GM18870 (cell line): ENCODE results near the gene DNAJC18.
"Not testable (repeated sequence)": the region's sequence is repeated elsewhere in the genome, so short reads cannot be mapped to it uniquely, and the experiment has no call there.

Experiments used
- ATAC-seq: cut with Tn5 transposase; IDR thresholded peaks from one replicate; pipeline ENCODE4 v1.9.1; 2021; ENCODE audit warnings: moderate library complexity; ENCODE audit not compliant: unreplicated experiment

The DNAJC18 gene

DNA sequence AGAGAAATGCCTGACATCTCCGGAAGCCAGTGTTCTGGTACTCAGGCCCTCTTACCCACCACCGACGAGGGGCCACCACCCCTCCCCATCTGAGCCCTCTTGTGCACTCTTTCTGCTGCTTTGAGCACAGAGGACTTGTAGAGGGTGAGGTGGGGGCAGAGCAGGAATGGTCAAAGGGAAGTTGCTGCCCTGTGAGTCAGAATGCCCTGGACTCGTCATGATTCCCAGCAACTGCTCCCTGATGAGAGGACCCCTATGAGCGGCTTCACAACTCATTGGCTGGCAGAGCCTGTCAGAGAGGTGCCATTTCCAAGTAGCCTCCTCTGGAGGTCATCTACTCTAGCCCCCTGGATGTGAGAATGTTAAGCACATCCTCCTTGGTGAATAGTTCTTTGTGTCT, 22.4 kb upstream of the DNAJC18 start:
- ATAC-seq, result no peak

DNA sequence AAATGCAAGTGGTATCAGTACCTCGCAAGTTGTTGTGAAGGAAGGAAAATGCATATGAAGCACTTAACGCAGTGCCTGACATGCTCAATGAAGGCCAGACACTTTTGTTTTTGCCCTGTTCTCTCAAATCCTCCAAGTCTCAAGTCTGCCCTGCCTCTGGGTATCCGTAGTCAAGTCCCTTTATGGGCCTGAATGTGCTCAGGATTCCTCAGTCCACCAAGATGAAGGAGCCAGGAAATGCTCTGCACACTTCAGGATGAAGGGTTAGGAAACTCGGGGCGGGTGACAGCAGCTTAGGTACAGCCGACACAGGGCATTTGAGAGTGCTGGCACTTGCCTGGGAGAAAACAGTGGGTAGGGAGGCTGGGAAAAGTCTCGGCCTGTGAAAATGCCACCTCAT, 21.9 kb upstream of the DNAJC18 start:
- ATAC-seq, result no peak

DNA sequence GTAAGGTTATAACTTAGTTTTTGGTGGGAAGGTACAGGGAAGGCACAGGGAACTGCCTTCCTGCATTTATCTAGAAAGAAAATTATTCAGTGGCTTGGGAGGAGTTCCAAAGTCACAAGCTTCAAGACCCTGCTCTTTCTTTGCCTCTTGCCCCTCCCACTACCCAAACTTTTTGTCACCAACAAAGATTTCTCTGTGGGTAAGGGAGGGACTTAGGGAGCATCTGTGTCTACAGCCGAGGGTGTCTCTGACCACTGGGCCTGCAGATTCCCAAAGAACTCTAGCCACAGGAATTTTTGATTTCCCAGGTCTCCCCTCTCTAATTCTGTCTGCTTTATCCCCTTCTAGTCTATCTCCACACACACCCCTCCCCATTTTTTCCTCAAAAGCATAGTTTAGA, 21.1 kb upstream of the DNAJC18 start:
- no peak for ATAC-seq

DNA sequence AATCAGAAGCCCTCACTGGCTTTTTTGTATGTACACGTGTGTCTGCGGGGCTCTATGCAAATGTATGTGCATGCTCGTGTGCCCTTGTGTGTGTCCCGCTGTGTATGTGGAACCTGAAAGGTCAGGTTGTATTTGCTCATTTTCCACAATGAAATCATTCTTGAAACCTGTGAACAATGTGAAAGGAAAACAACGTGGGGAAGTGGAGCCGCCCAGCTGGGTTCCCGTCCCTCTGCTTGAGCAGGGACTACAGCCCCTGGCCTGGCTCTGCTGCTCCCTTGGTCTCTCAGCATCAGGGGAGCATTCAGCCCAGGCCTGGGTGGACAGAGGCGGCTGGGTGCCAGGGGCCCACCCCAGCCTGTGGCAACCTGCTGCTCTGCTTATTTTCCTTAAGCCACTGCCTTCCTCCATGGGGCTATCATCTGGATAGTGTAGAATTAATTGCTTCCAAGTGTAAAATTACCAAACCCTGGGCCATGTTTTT, 20.2 kb upstream of the DNAJC18 start:
- peak; percentile 30 for ATAC-seq

DNA sequence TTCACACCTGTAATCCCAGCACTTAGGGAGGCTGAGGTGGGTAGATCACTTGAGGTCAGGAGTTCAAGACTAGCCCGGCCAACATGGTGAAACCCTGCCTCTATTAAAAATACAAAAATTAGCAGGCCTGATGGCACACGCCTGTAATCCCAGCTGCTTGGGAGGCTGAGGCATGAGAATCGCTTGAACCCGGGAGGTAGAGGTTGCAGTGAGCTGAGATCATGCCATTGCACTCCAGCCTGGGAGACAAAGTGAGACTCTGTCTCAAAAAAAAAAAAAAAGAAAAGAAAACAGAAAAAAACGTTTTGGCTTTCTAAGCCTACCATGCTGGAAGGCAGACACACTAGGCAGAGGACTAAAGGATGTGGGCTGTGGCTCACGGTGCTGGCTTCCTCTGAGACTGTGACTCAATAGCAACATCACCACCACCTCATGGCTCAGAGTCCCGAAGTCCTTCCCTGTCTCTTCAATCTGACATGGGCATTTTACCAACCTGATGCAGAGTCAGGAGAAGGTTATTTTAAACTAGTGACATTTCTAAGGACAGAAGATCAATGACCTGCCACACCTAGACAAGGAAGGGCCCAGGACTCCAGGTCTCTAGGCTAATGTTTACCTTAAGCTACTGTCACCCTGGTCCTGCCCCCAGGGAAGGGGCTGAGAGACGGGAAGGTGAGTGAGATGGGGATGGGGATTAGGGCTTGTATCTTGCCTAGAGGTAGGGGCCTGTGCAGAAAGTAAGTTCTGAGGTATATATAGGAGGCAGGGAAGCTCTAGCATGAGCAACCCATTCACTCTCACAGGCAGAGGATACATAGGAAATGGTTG, 19.5 kb upstream of the DNAJC18 start:
- ATAC-seq, result peak; percentile 66

DNA sequence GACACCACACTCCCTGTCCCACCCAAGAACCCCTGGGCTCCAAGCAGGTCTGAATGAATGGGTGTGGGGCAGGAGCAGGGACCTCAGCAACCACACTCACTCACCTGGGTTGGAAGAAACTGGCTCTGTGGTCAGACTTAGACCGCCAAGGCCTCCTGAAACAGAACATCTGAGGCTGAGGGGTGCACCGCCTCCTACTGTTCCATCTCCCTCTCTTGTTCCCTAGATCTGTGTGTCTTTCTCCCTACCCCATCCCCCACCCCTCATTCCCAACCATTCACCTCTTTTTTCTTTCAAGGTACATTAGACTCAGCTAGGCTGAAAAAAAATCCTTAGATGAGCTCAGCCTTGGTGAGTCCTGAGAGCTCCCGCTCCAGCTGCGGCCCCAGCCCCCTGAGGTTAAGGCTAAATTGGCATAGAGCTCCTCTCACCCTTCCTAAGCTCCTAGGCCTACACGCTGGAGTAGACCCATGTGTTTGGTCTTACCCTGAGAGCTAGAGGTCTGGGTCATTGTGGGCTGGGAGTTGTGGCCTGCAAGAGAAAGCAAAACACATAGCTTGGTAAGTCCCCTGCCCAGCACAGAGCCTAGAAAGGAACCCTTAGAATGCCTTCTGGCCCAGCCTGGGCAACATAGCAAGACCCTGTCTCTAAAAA, 18.5 kb upstream of the DNAJC18 start:
- no peak for ATAC-seq

DNA sequence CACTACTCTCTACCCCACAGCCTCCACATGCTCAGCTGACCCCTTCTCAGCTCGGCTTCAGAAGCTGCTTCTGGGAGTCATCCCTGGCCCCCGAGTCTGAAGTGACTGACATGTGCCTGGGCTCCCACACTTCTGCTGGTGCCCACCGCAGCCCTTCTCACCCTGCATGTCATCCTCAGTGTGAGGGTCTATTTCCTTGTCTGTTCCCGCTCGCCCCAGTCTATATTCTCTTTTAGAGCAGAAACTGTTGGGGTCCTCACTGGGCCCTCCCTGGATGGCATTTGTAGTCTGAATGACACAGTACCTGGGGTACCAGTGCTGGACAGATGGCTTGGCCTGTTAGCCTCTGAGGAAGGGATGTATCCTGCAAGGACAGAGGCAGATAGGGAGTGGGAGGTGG, 17.9 kb upstream of the DNAJC18 start:
- no peak for ATAC-seq

DNA sequence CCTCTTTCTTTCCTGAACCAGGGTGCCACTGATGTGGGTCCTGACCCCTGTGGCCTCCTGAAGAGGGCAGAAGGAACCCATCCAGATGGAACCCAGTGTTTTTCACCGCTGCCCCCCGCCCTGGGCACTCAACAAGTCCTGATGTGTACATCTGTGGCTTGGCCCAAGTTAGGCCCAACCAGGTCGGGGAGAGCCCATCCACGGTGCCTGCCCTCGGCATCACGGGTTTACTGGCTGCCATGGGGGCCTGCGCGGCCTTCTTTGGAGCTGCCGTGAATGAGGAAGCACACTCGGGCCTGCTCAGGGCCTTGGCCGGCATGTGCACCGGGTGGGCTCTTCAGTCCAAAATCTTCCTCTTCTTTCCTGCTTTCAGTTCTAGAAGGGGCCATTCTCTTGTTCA, 17.5 kb upstream of the DNAJC18 start:
- no peak for ATAC-seq

DNA sequence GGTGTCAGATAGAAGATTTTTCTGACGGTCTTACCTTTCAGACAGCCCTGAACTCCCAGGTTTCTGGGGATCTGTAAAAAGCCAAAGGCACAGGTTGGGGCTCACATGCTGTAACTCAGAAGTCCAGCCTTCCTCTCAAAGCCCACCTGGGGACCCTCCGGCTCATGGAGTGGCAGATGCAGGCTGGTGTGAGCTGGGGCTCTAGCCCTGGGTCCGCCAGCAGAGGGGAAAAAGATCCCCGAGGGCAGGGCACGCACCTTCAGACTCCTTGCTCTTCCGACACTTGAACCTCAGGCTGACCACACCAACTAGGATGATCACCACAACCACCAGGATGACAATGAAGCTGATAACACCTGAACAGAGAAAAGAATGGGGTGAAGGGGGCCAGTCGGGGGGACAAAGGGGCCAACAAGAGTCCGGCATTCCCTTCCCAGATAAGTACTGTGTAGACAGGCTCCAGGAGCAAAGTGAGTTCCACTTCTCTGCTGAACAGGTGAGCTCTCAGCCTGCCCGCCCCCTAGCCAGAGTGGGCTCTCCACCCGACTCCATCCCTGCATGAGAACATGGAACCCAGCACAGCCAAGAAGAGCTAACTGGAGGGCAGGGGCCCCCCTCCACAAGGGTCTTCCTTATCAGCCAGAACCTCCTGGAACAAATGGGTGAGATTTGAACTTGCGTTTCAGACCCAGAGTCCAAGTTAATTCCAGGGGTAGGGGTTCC, 15.4 kb upstream of the DNAJC18 start:
- ATAC-seq, result no peak

DNA sequence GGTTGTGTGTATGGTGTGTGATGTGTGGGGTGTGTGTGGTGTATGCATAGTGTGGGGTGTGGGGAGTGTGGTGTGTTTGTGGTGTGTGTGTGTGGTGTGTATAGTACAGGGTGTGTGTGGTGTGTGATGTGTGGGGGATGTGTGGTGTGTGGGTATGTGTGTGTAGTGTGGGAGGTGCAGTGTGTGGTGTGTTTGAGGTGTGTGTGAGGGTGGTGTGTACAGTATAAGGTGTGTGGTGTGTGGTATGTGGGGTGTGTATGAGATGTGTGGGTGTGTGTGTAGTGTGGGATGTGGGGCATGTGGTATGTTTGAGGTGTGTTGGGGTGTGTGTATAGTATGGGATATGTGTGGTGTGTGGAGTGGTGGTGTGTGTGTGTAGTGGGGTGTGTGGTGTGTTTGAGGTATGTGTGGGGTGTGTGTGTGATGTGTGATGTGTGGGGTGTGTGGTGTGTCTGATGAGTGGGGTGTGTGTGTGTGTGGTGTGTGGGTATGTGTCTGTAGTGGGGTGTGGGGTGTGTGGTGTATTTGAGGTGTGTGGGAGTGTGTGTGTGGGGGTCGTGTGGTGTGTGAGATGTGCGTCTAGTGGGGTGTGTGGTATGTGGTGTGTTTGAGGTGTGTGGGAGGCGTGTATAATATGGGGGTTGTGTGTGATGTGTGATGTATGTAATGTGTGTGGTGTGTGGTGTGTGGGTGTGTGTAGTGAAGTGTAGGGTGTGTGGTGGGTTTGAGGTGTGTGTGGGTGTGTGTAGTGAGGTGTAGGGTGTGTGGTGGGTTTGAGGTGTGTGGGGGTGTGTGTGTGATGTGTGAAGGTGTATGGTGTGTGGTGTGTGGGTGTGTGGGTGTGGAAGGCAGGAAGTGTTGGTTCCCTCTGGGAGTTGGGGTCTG, 14.6 kb upstream of the DNAJC18 start:
- no peak for ATAC-seq

DNA sequence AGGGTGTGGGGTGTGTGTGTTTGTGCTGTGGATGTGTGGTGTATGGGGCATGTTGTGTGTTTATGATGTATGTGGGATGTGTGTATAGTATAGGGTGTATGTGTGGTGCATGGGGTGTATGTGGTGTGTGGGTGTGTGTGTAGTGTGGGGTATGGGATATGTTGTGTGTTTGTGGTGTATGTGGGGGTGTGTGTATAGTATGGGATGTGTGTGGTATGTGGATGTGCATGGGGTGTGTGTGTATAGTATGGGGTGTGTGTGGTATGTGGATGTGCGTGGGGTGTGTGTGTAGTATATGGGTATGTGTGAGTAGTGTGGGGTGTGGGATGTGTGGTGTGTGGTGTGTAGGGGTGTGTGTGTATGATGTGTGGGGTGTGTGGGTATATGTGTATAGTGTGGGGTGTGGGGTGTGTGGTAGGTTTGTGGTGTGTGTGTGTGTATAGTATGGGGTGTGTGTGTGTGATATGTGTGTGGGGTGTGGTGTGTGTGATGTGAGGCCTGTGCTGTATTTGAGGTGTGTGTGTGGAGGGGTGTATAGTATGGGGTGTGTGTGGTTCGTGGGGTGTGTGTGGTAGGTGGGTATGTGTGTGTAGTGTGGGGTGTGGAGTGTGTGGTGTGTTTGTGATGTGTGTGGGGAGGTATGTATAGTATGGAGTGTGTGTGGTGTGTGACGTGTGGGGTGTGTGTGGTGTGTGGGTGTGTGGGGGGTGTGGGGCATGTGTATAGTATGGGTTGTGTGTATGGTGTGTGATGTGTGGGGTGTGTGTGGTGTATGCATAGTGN, 12.7 kb upstream of the DNAJC18 start:
- ATAC-seq, result no peak

DNA sequence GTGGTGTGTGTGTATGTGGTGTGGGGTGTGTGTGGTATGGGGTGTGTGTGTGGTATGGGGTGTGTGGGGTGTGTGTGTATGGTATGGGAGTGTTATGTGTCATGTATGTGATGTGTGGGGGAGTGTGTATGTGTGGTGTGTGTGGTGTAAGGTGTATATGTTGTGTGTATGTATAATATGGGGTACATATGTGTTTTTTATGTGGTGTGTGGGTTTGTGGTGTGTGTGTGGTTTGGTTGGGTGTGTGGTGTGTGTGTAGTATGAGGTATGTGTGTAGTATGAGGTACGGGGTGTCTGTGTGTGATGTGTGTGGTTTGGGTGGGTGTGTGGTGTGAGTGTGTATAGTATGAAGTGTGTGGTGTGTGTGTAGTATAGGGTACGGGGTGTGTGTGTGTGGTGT, 11.9 kb upstream of the DNAJC18 start:
- ATAC-seq, result no peak

DNA sequence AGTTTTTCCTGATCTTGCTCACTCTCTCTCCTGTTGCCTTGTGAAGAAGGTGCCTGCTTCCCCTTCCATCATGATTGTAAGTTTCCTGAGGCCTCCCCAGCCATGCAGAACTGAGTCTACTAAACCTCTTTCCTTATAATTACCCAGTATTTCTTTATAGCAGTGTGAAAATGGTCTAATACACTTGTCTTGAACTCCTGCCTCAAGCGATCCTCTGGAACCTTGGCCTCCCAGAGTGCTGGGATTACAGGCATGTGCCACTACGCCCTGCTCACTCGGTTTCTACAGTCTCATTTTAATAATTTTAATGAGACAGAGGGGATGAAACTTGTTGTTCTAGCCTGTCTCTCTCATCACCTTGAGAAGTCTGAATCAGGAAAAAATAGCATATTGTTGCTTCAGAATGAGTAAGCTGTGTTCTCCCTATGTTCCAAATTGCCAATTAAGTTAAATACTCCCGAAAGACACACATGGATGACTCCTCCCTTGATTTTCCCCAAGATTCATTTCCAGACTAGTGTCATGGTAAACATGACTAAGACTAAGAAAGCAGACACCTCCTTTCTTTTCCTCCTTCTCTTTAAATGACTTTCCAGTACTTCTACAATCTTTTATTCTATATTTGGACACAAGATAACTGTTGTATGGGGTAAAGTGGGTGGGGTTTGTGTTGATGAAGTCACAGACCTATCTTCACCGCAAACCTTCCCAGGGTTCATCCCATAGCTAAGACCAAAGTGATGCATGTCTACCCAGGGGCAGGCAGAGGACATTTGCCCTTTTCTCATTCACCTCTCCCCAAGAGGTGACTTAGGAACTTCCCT, 7.8 kb upstream of the DNAJC18 start:
- peak; percentile 78 for ATAC-seq

DNA sequence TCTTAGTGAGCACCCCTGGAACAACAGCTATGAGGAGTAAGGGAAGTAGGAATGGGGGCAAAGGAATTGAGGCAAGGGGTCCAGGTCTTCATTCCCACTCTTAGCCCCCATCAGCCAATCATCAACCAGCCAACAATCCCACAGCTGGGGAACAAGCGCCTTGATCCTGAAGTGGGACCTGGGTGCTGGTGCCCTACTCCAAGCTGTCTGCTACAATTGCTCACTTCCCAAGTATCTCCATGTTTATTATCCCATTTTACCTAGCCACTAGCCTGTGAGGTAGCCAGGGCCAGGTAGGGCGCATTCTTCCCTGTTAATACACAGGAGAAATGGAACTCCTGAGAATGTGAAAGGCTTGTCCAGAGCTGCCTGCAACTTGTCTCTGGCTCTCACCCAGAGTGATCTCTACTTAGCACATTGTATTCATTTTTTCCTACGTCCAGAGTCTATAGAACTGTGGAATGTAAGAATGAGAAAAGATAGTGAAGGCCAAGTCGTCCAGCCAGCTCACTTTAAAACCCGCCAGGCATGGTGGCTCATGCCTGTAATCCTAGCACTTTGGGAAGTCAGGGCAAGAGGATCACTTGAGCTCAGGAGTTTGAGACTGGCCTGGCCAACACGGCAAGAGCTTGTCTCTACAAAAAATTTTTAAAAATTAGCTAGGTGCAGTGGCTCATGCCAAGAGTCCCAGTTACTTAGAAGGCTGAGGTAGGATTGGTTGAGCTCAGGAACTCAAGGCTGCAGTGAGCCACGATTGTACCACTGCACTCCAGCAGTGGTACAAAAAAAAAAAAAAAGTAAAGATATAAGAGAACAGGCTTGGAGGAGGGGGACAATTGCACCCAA, 6.2 kb upstream of the DNAJC18 start:
- no peak for ATAC-seq

DNA sequence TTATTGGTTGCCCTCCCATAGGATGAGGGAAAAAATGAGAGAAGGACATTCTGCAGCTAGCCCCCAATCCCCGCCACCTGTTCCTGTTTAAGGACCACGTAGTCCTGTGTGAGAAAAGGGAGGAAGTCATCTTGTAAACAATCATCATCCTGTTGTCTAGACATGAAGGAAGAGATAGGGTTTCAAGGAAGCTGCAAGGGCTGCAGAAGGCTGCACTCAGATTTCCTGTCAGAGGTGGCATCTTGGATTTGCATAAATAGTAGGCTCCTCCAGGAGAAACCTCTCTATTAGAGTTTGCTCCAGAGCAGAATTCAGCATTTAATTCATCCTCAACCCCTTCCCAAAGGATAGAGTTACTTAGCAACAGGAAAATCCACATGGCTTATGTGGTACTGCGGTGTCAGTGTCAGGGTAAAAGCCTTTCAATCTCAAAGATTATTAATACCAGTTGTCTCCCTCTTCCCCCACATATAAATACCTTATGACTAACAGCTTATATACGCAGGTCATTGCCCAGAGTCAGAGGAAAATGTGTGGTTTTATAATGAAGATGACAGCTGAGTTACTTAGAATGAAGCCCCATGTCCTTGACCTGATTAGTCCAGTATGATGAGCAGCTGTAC, 4.6 kb upstream of the DNAJC18 start:
- no peak for ATAC-seq

DNA sequence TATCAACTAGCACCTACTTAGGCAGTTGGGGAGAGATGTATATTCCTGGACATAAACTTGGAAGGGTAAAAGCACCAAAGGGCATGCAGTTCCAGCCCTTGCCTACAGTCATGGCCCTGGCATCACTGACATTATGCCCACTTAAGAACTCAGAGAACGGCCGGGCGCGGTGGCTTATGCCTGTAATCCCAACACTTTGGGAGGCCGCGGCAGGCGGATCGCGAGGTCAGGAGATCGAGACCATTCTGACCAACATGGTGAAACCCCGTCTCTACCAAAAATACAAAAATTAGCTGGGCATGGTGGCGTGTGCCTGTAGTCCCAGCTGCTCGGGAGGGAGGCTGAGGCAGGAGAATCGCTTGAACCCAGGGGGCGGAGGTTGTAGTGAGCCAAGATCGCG, 1.1 kb upstream of the DNAJC18 start:
- ATAC-seq, result not testable (repeated sequence)

DNA sequence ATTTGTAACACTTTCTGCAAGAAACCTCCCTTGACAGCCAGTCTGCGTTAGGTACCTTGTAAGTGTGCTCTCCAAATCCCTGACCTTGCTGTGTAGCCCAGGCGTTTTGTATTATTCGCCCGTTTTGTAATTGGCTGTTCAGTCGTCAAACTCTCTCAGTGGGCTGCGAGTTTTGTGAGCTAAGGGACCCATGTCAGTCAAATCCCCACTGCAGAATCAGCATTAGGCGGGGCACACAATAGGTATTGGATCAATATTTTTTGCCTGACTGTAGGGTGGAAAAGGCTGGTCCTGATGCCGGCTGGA, 665 bp downstream of the DNAJC18 start:
- ATAC-seq, result no peak

DNA sequence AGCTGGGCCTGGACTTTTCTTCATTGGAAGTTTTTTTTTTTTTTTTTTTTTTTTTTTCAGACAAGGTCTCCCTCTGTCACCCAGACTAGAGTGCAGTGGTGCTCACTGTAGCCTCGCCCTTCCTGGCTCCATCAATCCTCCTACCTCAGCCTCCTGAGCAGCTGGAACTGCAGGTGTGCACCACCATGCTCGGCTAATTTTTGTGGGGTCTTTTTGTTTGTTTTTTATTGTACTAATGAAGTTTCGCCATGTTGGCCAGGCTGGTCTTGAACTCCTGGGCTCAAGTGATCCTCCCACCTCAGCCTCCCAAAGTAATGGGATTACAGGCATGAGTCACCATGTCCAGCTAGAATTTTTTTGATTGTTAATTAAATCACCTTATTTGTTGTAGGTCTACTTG, 3.6 kb downstream of the DNAJC18 start:
- no peak for ATAC-seq
